HL-60 (cell line): ENCODE results near the gene PDYN.

Experiments used
- DNase-seq, 2 experiments: peaks; one replicate each; pipeline ENCODE4 v3.0.0-alpha.2; 2010 to 2020; ENCODE audit warnings: low read depth in 1 of 2, low spot score in 1 of 2
- H3K27ac ChIP-seq: fragments of 250-450 bp; sonication (Bioruptor Pico); replicated peaks from 2 replicates; pipeline ENCODE4 v1.5.1; 2020; ENCODE audit warnings: mild to moderate bottlenecking, moderate library complexity
- H3K27me3 ChIP-seq: fragments of 250-450 bp; sonication (Bioruptor Pico); 2 replicates; pipeline ENCODE4 v1.5.1; 2021; ENCODE audit warnings: mild to moderate bottlenecking, moderate library complexity; ENCODE audit not compliant: insufficient read depth, poor library complexity, severe bottlenecking
- H3K4me3 ChIP-seq: replicated peaks from 2 replicates; pipeline ENCODE4 v1.5.1; 2011; ENCODE audit warnings: mild to moderate bottlenecking, control low read depth, low read length; ENCODE audit not compliant: insufficient read depth
- GABPA ChIP-seq: IDR thresholded peaks from 2 replicates; pipeline ENCODE4 v1.6.1; 2012; ENCODE audit warnings: low read depth
- POLR2AphosphoS5 ChIP-seq: IDR thresholded peaks from 2 replicates; pipeline ENCODE4 v1.6.1; 2012; ENCODE audit warnings: low read depth
- SPI1 ChIP-seq: IDR thresholded peaks from 2 replicates; pipeline ENCODE4 v1.6.1; 2012; ENCODE audit warnings: low read depth, mild to moderate bottlenecking, borderline replicate concordance
- TF ChIP-seq, protein P1 (sequence below): IDR thresholded peaks from 2 replicates; pipeline ENCODE4 v1.6.1; 2012; ENCODE audit warnings: low read depth; ENCODE audit not compliant: insufficient replicate concordance
- TF ChIP-seq, protein P2 (sequence below): IDR thresholded peaks from one replicate; pipeline ENCODE4 v1.5.1; 2011; ENCODE audit warnings: low read length, control low read depth, inconsistent platforms; ENCODE audit not compliant: insufficient read depth

Gene PDYN

DNA sequence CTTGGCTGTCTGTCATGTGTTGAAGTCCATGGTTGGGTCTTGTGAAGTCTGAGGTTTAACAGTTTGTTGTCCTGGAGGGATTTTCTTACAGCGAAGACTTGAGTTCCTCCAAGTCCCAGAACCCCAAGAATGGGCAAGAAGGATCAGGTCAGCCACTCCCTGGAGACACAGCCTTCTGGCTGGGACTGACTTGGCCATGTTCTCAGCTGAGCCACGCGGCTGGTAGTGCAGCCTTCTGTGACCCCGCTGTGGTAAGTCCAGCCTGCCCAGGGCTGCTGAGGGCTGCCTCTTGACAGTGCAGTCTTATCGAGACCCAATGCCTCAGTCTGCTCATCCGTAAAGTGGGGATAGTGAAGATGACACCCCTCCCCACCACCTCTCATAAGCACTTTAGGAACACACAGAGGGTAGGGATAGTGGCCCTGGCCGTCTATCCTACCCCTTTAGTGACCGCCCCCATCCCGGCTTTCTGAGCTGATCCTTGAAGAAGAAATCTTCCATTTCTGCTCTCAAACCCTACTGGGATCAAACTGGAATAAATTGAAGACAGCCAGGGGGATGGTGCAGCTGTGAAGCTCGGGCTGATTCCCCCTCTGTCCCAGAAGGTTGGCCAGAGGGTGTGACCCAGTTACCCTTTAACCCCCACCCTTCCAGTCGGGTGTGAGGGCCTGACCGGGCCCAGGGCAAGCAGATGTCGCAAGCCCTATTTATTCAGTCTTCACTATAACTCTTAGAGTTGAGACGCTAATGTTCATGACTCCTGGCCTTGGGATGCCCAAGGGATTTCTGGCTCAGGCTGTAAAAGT is 55.2 kb downstream of the PDYN start:
- TF ChIP-seq, protein P1, sequence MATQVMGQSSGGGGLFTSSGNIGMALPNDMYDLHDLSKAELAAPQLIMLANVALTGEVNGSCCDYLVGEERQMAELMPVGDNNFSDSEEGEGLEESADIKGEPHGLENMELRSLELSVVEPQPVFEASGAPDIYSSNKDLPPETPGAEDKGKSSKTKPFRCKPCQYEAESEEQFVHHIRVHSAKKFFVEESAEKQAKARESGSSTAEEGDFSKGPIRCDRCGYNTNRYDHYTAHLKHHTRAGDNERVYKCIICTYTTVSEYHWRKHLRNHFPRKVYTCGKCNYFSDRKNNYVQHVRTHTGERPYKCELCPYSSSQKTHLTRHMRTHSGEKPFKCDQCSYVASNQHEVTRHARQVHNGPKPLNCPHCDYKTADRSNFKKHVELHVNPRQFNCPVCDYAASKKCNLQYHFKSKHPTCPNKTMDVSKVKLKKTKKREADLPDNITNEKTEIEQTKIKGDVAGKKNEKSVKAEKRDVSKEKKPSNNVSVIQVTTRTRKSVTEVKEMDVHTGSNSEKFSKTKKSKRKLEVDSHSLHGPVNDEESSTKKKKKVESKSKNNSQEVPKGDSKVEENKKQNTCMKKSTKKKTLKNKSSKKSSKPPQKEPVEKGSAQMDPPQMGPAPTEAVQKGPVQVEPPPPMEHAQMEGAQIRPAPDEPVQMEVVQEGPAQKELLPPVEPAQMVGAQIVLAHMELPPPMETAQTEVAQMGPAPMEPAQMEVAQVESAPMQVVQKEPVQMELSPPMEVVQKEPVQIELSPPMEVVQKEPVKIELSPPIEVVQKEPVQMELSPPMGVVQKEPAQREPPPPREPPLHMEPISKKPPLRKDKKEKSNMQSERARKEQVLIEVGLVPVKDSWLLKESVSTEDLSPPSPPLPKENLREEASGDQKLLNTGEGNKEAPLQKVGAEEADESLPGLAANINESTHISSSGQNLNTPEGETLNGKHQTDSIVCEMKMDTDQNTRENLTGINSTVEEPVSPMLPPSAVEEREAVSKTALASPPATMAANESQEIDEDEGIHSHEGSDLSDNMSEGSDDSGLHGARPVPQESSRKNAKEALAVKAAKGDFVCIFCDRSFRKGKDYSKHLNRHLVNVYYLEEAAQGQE = no peak
- no peak for TF ChIP-seq POLR2AphosphoS5
- no peak for TF ChIP-seq SPI1
- no peak for TF ChIP-seq GABPA
- TF ChIP-seq, protein P2, sequence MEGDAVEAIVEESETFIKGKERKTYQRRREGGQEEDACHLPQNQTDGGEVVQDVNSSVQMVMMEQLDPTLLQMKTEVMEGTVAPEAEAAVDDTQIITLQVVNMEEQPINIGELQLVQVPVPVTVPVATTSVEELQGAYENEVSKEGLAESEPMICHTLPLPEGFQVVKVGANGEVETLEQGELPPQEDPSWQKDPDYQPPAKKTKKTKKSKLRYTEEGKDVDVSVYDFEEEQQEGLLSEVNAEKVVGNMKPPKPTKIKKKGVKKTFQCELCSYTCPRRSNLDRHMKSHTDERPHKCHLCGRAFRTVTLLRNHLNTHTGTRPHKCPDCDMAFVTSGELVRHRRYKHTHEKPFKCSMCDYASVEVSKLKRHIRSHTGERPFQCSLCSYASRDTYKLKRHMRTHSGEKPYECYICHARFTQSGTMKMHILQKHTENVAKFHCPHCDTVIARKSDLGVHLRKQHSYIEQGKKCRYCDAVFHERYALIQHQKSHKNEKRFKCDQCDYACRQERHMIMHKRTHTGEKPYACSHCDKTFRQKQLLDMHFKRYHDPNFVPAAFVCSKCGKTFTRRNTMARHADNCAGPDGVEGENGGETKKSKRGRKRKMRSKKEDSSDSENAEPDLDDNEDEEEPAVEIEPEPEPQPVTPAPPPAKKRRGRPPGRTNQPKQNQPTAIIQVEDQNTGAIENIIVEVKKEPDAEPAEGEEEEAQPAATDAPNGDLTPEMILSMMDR = no peak
- Histone ChIP-seq H3K27ac (no peak overlapping the region), H3K4me3 (no peak overlapping the region), H3K27me3 (no peaks in the 10 kb centered on the region)
- no peak for DNase-seq

DNA sequence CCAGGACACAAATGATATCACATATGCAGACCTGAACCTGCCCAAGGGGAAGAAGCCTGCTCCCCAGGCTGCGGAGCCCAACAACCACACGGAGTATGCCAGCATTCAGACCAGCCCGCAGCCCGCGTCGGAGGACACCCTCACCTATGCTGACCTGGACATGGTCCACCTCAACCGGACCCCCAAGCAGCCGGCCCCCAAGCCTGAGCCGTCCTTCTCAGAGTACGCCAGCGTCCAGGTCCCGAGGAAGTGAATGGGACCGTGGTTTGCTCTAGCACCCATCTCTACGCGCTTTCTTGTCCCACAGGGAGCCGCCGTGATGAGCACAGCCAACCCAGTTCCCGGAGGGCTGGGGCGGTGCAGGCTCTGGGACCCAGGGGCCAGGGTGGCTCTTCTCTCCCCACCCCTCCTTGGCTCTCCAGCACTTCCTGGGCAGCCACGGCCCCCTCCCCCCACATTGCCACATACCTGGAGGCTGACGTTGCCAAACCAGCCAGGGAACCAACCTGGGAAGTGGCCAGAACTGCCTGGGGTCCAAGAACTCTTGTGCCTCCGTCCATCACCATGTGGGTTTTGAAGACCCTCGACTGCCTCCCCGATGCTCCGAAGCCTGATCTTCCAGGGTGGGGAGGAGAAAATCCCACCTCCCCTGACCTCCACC is 56.4 kb downstream of the PDYN start:
- TF ChIP-seq SPI1 (no peak), POLR2AphosphoS5 (no peak)
- TF ChIP-seq, protein P1 = no peak
- H3K27me3 ChIP-seq = no peaks in the 10 kb centered on the region
- H3K27ac ChIP-seq = no peak overlapping the region
- no peak for DNase-seq
- no peak overlapping the region for H3K4me3 ChIP-seq

DNA sequence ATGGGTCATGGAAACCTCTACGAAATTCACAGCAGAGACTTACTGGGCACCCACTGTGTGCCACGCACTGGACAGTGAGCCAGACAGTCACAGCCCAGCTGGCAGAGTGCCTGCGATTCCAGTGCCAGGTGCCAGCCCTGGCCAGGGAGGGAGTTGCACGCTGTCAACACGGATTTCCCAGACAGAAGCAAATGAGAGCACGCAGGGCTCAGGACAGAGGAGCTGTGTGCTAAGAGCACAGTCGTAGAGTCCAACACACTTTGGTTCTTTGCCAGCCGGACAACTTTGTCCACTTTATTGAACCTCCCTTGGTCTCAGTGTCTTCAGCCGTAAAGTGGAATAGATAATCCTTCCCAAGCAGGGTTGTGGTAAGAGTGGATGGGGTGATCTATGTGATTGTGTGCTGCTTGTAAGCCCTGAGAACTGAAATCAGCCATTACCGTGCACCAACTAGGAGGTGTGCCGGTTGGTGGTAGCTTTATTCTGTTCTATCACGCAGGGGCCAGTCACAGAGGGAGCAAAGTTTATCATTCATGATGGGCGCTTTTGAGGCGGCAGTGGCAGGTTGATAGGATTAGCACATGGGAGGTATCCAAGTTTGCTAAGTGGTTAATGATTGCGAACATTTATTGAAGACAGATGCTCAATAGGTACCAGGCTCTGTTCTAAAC is 58.0 kb downstream of the PDYN start:
- TF ChIP-seq SPI1 (no peak), GABPA (no peak), POLR2AphosphoS5 (no peak)
- TF ChIP-seq, protein P1 = no peak
- TF ChIP-seq, protein P2 = no peak
- no peak overlapping the region for H3K4me3 ChIP-seq
- DNase-seq = no peak
- H3K27ac ChIP-seq = no peak overlapping the region
- H3K27me3 ChIP-seq = no peaks in the 10 kb centered on the region
